Panc1 (cell line): ENCODE results near the gene RHBDF2. TPM values are rescaled to one million over a fixed set of nuclear protein-coding genes. Genes with fewer than 3 reads are reported as not detected.
A peak's percentile ranks its signal among the peaks of the same experiment; 100 is the strongest.

ENCODE experiments used
- ATAC-seq: fragments of 200-7000 bp; cut with Tn5 transposase; 2 replicates; pipeline ENCODE4 v1.9.1; 2020; ENCODE audit warnings: mild to moderate bottlenecking, moderate library complexity
- BruUV-seq: library from RNA; stranded (reverse); fragments of 400-500 nt; replicated peaks from 2 replicates; lab custom pipeline; 2021; lab: Mats Ljungman, UMichigan
- CTCF ChIA-PET: fragments of 300-600 bp; sonication (Branson Sonifier 250); formaldehyde crosslinking; loops from one replicate; lab custom pipeline; 2022; ENCODE audit warnings: antibody characterized with exemption; lab: Charles Lee
- POLR2A ChIA-PET: fragments of 300-600 bp; sonication (Branson Sonifier 250); formaldehyde crosslinking; loops from one replicate; lab custom pipeline; 2022; ENCODE audit warnings: antibody characterized with exemption; lab: Charles Lee
- DNase-seq: peaks from one replicate; pipeline ENCODE4 v3.0.0-alpha.2; 2010; ENCODE audit warnings: low read depth, low spot score
- H3K27ac ChIP-seq: 2 replicates; pipeline ENCODE4 v1.5.1; 2011; ENCODE audit warnings: mild to moderate bottlenecking, low read length, inconsistent platforms
- H3K27me3 ChIP-seq: fragments of 200-500 bp; sonication (Bioruptor generic); 2 replicates; pipeline ENCODE4 v1.6.0; 2014; ENCODE audit warnings: low read length, inconsistent platforms; ENCODE audit not compliant: control insufficient read depth, insufficient read depth
- H3K36me3 ChIP-seq: fragments of 200-500 bp; sonication (Bioruptor generic); 2 replicates; pipeline ENCODE4 v1.5.1; 2014; ENCODE audit warnings: inconsistent platforms, mild to moderate bottlenecking, low read length, moderate library complexity; ENCODE audit not compliant: control insufficient read depth, insufficient read depth
- H3K4me1 ChIP-seq: 2 replicates; pipeline ENCODE4 v1.5.1; 2011; ENCODE audit warnings: inconsistent platforms, mild to moderate bottlenecking, low read length, moderate library complexity; ENCODE audit not compliant: control insufficient read depth, insufficient read depth
- H3K4me3 ChIP-seq, 2 experiments: 2 replicates each; pipeline ENCODE4 v1.5.1; 2011 to 2012; ENCODE audit warnings: low read depth in 2 of 2, low read length in 2 of 2, mild to moderate bottlenecking in 2 of 2, inconsistent platforms in 1 of 2, moderate library complexity in 1 of 2
- H3K9me3 ChIP-seq: fragments of 200-500 bp; sonication (Bioruptor generic); 2 replicates; pipeline ENCODE4 v1.5.1; 2014; ENCODE audit warnings: low read depth, mild to moderate bottlenecking, inconsistent platforms, low read length, moderate library complexity; ENCODE audit not compliant: control insufficient read depth, insufficient read depth
- POLR2AphosphoS5 ChIP-seq: IDR thresholded peaks from 2 replicates; pipeline ENCODE4 v1.6.1; 2012; ENCODE audit warnings: mild to moderate bottlenecking, low read depth, low read length, moderate library complexity
- SIN3A ChIP-seq: IDR thresholded peaks from 2 replicates; pipeline ENCODE4 v1.6.1; 2012; ENCODE audit warnings: low read depth, mild to moderate bottlenecking, low read length, moderate library complexity, borderline replicate concordance; ENCODE audit not compliant: insufficient read depth
- TCF7L2 ChIP-seq: IDR thresholded peaks from 2 replicates; pipeline ENCODE4 v1.6.1; 2011; ENCODE audit warnings: mild to moderate bottlenecking, low read depth, low read length, inconsistent platforms
- in situ Hi-C: cut with HindIII; loops from 2 replicates; pipeline ENCODE4 v1.10.0; 2016; ENCODE audit warnings: low sequenced_read_pairs, low pct_unique_long_range_greater_than_20kb
- intact Hi-C: fragments of 100-400 bp; cut with micrococcal nuclease; formaldehyde crosslinking; loops from one replicate; pipeline ENCODE4 v1.10.0; 2022; ENCODE audit not compliant: unreplicated experiment
- total RNA-seq: library from RNA; stranded (reverse); gene quantifications from one replicate; pipeline ENCODE4 v1.2.1, GENCODE V29; 2021; ENCODE audit not compliant: unreplicated experiment
- TF ChIP-seq, protein P1 (sequence below): fragments of 450-650 bp; IDR thresholded peaks from 2 replicates; pipeline ENCODE4 v1.5.1; 2017; ENCODE audit warnings: mild to moderate bottlenecking
- TF ChIP-seq, protein P2 (sequence below), 2 experiments: IDR thresholded peaks; 2 replicates each; pipeline ENCODE4 v1.6.1; 2011 to 2012; ENCODE audit warnings: low read depth in 2 of 2, control low read depth in 1 of 2, low read length in 1 of 2, mild to moderate bottlenecking in 1 of 2, moderate library complexity in 1 of 2; ENCODE audit not compliant: insufficient read depth in 1 of 2

Gene RHBDF2
- total RNA-seq, 1 experiment from 2014 or later = 67.8 TPM

DNA sequence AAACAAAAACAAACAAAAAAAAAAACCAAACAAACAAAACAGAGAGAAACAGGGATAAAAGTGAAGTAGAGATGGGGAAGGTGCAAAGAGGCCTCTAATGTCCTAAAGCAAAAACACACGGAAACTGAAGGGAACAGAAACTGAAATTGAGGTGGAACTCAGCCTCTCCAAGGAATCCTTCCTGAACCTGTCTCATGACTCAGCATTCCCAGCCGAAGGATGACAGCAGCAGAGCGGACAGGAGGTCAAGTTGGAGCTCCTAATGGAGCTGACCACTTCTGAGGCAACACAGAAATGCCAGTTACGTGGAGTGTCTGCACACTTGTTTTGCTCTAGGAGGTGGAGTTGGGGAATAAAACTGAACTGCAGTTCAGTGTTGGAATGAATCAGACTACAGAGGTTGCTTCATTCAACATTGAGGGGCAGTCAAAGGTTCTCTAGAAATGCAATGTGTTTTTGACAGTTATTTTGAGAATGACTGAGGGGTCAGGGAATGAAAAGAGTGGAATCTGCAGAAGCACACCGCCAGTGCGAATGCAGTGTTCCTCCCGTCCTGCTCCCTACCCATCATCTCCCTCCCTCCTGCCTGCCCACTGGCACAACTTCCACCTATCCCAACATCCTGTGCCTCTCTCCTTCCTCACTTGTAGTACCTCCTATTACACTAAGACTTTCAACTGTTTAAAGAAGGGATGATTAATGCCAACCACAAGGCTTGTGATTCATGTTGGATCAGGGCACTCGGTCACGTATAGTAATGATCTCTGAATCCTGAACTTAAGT is 54.6 kb downstream of the RHBDF2 start:
- Histone ChIP-seq H3K4me3 (peak overlapping the region; percentile 2 to 39; a peak in 3 of 4 replicates), H3K27ac (peak overlapping the region; percentile 84), H3K27me3 (no peaks in the 10 kb centered on the region), H3K9me3 (no peaks in the 10 kb centered on the region), H3K36me3 (no peaks in the 10 kb centered on the region), H3K4me1 (peaks cover 74% of the 10 kb centered on the region)
- in situ Hi-C loops = no loop called here
- BruUV-seq = no TSS peak
- CTCF ChIA-PET = interaction anchor here (1.0 kb wide), 1 partner anchor 13 kb away, joined by 3 read pairs; no protein-coding TSS in a partner anchor
- DNase-seq (peak; percentile 81), ATAC-seq (peak; percentile 91)
- intact Hi-C loops = no loop called here
- POLR2A ChIA-PET = no interaction called here
- TF ChIP-seq SIN3A = 0 out of 2 replicates have a peak, but pooled peaks have one; percentile 76
- no peak for TF ChIP-seq TCF7L2

DNA sequence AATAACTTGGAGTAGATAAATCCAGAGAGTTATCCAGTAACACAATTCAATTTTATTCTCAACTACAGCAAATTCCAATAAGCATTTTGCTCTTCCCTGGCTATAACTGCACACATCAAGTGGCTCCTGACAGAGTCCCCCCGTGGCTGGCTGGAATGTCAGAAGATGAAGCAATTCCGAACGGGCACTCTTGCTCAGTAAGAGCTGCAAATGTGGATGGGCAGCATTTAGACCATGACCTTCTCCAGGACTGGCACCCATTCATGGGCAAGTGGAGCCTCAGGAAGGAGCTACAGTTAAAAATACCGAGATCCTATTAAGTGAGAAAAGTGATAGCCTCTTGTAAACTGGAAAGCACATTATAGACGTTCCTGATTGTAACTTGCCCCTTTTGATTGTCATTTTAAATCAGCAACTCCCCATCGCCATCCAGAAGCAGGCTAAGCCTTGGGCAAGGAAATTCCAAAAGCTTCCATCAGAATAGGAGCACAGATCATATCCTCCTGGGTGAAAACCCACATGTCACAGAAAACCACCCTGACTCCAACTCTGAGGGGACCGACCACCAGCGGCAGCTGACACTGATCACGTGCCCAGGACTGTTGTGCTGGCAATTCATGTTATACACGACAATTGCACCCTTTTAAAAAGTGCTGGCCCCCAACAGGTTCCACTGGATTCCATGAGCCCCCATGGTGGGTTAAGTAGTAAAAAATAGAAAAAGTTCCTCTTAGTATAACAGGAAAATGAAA is 55.4 kb downstream of the RHBDF2 start:
- no peak for TF ChIP-seq SIN3A
- H3K4me3 ChIP-seq = peak overlapping the region; percentile 2 to 39; a peak in 3 of 4 replicates
- ATAC-seq (no peak), DNase-seq (no peak)
- ChIA-PET CTCF (interaction anchor here (0.9 to 1.0 kb wide), 2 partner anchors 13 to 48 kb away, joined by 3 read pairs; no protein-coding TSS in a partner anchor), POLR2A (interaction anchor here (0.6 kb wide), 1 partner anchor 21 kb away, joined by 7 read pairs; no protein-coding TSS in a partner anchor)
- in situ Hi-C loops (no loop called here), intact Hi-C loops (no loop called here)
- no peaks in the 10 kb centered on the region for H3K36me3 ChIP-seq
- H3K9me3 ChIP-seq = no peaks in the 10 kb centered on the region
- peaks cover 71% of the 10 kb centered on the region for H3K4me1 ChIP-seq
- no TSS peak for BruUV-seq
- peak overlapping the region; percentile 84 for H3K27ac ChIP-seq
- no peaks in the 10 kb centered on the region for H3K27me3 ChIP-seq

DNA sequence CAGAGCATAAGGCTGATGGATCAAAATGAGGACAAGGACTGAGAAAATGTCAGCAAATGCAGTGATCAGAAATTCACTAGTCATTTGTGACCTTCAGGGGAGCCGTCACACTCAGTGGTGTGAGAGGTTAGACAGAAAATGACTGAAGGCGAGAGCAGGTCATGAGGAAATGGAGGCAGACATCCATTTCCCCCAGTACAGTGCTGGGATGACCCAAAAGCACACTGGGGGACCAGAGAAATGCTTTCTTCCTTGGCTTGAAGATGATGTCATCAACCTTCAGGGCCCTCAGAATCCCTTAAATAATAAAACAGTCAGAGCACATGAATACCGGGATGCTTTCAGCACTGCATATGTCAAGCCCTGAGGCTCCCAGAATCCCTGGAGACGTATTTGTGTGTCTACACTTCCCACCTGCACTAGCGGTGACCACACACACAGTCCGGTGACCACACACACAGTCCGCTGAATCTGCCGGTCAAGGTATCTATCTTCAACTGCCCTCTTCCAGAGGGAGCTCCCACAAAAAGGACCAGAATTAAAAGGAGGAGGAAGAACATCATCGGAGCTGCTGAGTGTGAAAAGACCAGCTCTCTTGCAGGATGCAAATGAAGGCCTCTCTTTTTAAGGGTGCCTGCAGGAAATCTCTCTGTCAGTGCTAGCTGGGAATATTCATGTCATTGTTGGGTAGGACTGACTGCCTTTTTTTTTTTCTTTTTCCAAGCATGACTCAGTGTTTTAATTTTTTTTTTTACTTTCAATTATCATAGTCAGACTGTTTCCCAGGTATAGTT is 56.5 kb downstream of the RHBDF2 start:
- ChIA-PET CTCF (interaction anchor here (0.6 to 0.9 kb wide), 2 partner anchors 14 to 47 kb away, joined by 3 read pairs; no protein-coding TSS in a partner anchor), POLR2A (interaction anchor here (0.7 kb wide), 2 partner anchors 18 to 177 kb away, joined by 4 read pairs; no protein-coding TSS in a partner anchor)
- DNase-seq (no peak), ATAC-seq (no peak)
- no peak overlapping the region for H3K4me3 ChIP-seq
- TF ChIP-seq, protein P1, sequence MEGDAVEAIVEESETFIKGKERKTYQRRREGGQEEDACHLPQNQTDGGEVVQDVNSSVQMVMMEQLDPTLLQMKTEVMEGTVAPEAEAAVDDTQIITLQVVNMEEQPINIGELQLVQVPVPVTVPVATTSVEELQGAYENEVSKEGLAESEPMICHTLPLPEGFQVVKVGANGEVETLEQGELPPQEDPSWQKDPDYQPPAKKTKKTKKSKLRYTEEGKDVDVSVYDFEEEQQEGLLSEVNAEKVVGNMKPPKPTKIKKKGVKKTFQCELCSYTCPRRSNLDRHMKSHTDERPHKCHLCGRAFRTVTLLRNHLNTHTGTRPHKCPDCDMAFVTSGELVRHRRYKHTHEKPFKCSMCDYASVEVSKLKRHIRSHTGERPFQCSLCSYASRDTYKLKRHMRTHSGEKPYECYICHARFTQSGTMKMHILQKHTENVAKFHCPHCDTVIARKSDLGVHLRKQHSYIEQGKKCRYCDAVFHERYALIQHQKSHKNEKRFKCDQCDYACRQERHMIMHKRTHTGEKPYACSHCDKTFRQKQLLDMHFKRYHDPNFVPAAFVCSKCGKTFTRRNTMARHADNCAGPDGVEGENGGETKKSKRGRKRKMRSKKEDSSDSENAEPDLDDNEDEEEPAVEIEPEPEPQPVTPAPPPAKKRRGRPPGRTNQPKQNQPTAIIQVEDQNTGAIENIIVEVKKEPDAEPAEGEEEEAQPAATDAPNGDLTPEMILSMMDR = no peak
- TF ChIP-seq, protein P2, sequence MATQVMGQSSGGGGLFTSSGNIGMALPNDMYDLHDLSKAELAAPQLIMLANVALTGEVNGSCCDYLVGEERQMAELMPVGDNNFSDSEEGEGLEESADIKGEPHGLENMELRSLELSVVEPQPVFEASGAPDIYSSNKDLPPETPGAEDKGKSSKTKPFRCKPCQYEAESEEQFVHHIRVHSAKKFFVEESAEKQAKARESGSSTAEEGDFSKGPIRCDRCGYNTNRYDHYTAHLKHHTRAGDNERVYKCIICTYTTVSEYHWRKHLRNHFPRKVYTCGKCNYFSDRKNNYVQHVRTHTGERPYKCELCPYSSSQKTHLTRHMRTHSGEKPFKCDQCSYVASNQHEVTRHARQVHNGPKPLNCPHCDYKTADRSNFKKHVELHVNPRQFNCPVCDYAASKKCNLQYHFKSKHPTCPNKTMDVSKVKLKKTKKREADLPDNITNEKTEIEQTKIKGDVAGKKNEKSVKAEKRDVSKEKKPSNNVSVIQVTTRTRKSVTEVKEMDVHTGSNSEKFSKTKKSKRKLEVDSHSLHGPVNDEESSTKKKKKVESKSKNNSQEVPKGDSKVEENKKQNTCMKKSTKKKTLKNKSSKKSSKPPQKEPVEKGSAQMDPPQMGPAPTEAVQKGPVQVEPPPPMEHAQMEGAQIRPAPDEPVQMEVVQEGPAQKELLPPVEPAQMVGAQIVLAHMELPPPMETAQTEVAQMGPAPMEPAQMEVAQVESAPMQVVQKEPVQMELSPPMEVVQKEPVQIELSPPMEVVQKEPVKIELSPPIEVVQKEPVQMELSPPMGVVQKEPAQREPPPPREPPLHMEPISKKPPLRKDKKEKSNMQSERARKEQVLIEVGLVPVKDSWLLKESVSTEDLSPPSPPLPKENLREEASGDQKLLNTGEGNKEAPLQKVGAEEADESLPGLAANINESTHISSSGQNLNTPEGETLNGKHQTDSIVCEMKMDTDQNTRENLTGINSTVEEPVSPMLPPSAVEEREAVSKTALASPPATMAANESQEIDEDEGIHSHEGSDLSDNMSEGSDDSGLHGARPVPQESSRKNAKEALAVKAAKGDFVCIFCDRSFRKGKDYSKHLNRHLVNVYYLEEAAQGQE (IDR thresholded peaks at IDR 0.05; ENCODE audit: insufficient read depth in 1 of 2, low read depth in 2 of 2, low read length in 1 of 2) = no peak
- TF ChIP-seq POLR2AphosphoS5 (no peak), SIN3A (no peak), TCF7L2 (no peak)
- H3K27ac ChIP-seq = peak overlapping the region; percentile 84
- no peaks in the 10 kb centered on the region for H3K27me3 ChIP-seq
- intact Hi-C loops (no loop called here), in situ Hi-C loops (no loop called here)
- H3K9me3 ChIP-seq = no peaks in the 10 kb centered on the region
- peaks cover 72% of the 10 kb centered on the region for H3K4me1 ChIP-seq
- no TSS peak for BruUV-seq
- no peaks in the 10 kb centered on the region for H3K36me3 ChIP-seq
